Activated CD8-positive, alpha-beta T cell treated with anti-CD3 and anti-CD28 coated beads, Interleukin-2, amount 10 ng/mL, durations not matched to agents 7 days and 5 days (primary cell): ENCODE measurements around the gene PEG3. TPM values are rescaled to one million over a fixed set of nuclear protein-coding genes. Genes with fewer than 3 reads are reported as not detected.
A peak's percentile ranks its signal among the peaks of the same experiment; 100 is the strongest.

Experiments
- ATAC-seq: fragments of 150-1000 bp; cut with Tn5 transposase; one replicate; pipeline ENCODE4 v1.10.0; 2021; ENCODE audit warnings: moderate library complexity
- CTCF ChIA-PET: fragments of 350-600 bp; sonication (Branson Sonifier 250); formaldehyde crosslinking; loops from one replicate; lab custom pipeline; 2021; ENCODE audit warnings: antibody characterized with exemption; lab: Charles Lee
- POLR2A ChIA-PET: fragments of 350-600 bp; sonication (Branson Sonifier 250); formaldehyde crosslinking; loops from one replicate; lab custom pipeline; 2021; ENCODE audit warnings: antibody characterized with exemption; lab: Charles Lee
- DNase-seq: peaks from one replicate; pipeline ENCODE4 v3.0.0-alpha.2; 2020
- H3K27ac Mint-ChIP-seq: one replicate; pipeline ENCODE4 v1.8.0; 2021; ENCODE audit warnings: mild to moderate bottlenecking, mixed read lengths
- H3K27me3 Mint-ChIP-seq: one replicate; pipeline ENCODE4 v1.8.0; 2021; ENCODE audit warnings: low read depth, mixed read lengths
- H3K36me3 Mint-ChIP-seq: one replicate; pipeline ENCODE4 v1.8.0; 2021; ENCODE audit warnings: low read depth, mixed read lengths
- H3K4me1 Mint-ChIP-seq: one replicate; pipeline ENCODE4 v1.8.0; 2021; ENCODE audit warnings: low read depth, mixed read lengths
- H3K4me3 Mint-ChIP-seq: one replicate; pipeline ENCODE4 v1.8.0; 2021; ENCODE audit warnings: mild to moderate bottlenecking, mixed read lengths
- H3K9me3 Mint-ChIP-seq: one replicate; pipeline ENCODE4 v1.8.0; 2022; ENCODE audit warnings: mixed read lengths; ENCODE audit not compliant: insufficient read depth
- total RNA-seq, 2 experiments: library from RNA; stranded (reverse); gene quantifications; one replicate each; pipeline ENCODE4 v1.2.3, GENCODE V29; 2021

The PEG3 gene
- under 1 TPM in 1 of 2 experiments, not detected in 1; 0.05 TPM for total RNA-seq

DNA sequence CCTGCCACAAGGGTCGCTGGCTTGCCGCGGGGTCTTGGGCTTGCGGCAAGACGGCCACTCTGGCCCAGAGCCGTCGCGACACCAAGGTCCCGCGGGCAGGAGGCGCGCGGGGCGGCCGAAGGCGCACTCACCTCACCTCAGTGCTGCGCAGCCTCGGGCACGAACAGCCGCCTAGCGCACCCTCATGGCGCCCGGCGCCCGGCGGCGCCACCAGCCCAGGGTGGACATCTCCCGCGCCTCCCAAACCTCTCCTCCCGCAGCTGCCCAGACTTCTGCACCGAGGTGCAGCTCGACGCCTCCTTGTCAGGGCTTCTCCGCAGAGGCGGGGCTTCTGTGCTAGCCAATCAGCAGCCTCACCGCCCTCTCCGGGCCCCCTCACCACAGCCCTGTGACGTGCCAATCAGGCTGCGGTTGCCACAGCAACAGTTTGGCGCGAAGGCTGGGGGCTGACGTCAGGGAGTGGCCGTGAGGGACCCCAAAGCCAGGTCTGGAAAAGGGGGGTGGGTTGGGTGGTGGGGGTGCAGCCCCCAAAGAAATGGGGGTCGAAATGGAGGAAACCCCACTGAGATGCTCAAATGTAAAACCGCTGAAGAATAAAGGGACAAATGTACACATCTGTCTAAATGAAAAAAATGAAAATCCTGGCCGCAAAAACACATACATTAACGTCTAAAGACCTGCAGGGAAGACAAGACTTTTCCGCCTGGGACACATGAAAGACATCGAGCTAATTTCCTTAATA, at the start of gene PEG3, which contains the start of gene ZIM2:
TSS of gene PEG3 (minus strand) at position 276 of the 742 bp plus-strand sequence. CDS start 16,071 bp downstream, outside the sequence.
TSS of gene ZIM2 (minus strand) at position 276 of the 742 bp plus-strand sequence. CDS start 16,449 bp downstream, outside the sequence.
- H3K4me3 Mint-ChIP-seq = peak within 1 kb of the TSS; percentile 16
- H3K36me3 Mint-ChIP-seq = peaks cover 19% of the 10 kb centered on the region
- POLR2A ChIA-PET = no interaction called here
- CTCF ChIA-PET = no interaction called here
- peaks cover 3% of the 10 kb centered on the region for H3K27me3 Mint-ChIP-seq
- no peaks in the 10 kb centered on the region for H3K4me1 Mint-ChIP-seq
- peaks cover 27% of the 10 kb centered on the region for H3K9me3 Mint-ChIP-seq
- ATAC-seq (no peak), DNase-seq (no peak)
- peak within 1 kb of the TSS; percentile 73 for H3K27ac Mint-ChIP-seq

DNA sequence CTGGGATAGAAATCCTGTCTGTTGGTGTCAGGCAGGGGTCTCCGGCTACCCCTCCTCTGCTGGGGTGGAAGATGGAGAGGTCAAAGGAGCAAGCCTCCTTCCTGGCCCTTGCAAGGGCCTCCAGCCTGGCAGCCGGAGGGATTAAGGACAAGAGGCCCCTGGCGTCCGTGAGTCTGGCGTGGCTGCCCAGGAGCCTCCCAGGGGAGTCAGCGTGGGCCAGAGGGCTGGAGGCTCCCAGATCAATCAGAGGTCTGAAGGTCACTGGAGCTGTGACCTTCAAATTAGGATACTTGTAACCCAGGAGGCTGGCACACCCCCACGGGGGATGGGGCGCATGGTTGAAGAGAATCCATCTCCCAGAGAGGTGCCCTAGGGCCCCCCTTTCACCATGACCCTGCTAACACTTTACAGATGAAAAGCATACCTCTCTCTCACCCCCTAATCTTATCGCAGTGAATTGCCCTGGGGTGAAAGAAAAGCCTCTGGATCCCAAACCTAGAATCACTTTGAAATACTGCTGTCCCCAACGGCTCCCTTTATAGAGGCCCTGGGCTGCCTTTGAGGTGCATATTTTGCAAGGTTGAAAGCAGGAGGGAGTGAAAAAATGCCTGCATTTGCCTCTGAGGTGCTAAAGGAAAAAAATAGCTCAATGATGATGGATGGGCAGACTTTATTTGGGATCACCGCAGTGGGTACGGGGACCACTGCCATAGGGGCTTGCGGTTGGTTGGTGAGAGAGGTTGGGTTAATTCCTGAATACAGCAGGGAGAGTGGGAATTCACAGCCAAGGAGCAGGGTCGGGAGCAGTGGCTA, 44.9 kb upstream of the PEG3 start:
- ChIA-PET POLR2A (no interaction called here), CTCF (no interaction called here)
- DNase-seq = no peak
- no peak overlapping the region for H3K27ac Mint-ChIP-seq
- peaks cover 37% of the 10 kb centered on the region for H3K9me3 Mint-ChIP-seq
- no peak overlapping the region for H3K4me3 Mint-ChIP-seq
- H3K4me1 Mint-ChIP-seq = no peaks in the 10 kb centered on the region
- no peak for ATAC-seq
- no peaks in the 10 kb centered on the region for H3K27me3 Mint-ChIP-seq
- peaks cover 2% of the 10 kb centered on the region for H3K36me3 Mint-ChIP-seq

DNA sequence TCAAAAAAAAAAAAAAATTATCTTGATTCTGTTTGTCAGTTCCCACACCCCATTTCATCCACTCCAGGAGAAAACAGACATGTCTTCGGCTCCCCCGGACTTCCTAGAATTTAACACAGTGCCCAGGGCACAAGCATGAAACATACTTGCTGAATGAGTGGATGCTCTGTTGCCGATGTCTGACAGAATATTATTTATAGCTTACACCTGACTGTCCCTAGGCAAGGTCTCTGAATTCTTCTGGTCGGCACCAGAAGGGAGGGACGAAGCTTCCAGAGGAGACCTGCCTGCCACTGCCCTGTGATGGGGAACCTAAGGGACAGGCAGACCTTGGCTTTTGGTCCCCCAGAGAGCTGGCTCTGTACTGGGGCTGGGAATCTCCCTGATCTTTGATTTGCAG, 43.9 kb upstream of the PEG3 start:
- ATAC-seq = no peak
- Mint-ChIP-seq H3K27me3 (no peaks in the 10 kb centered on the region), H3K9me3 (peaks cover 33% of the 10 kb centered on the region), H3K4me1 (no peaks in the 10 kb centered on the region), H3K36me3 (peaks cover 2% of the 10 kb centered on the region), H3K4me3 (no peak overlapping the region), H3K27ac (no peak overlapping the region)
- CTCF ChIA-PET = no interaction called here
- POLR2A ChIA-PET = no interaction called here
- no peak for DNase-seq

DNA sequence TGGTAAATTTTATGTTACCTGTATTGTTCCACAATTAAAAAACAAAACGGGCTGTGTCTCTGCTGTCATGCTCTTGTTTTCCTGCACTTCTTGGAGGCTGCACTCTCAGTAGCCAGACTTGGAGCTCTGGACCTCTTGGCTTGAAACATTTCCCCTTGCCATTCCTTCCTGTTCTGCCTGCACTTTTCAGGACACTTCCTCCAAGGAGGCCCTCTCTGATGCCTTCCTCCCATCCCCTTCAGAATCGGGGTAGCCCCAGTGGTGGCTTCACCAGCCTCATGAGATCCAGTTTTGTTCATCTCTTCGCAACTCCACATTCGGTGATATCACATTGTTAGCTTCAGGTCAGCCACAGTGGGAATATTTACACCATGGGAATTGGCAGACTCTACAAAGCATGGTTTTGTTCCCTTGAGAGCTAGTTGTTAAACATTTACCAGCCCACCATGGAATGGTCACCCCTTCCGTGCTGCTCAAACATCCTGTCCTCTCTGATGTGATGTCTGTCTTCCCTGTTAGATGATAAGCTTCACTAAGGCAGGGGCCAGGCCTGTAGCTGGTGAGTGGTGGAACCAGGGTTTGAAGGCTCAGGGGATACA, 40.2 kb upstream of the PEG3 start:
- Mint-ChIP-seq H3K9me3 (peaks cover 29% of the 10 kb centered on the region), H3K27me3 (no peaks in the 10 kb centered on the region), H3K36me3 (peaks cover 2% of the 10 kb centered on the region), H3K4me1 (no peaks in the 10 kb centered on the region), H3K27ac (no peak overlapping the region), H3K4me3 (no peak overlapping the region)
- ChIA-PET CTCF (no interaction called here), POLR2A (no interaction called here)
- no peak for DNase-seq
- ATAC-seq = no peak

DNA sequence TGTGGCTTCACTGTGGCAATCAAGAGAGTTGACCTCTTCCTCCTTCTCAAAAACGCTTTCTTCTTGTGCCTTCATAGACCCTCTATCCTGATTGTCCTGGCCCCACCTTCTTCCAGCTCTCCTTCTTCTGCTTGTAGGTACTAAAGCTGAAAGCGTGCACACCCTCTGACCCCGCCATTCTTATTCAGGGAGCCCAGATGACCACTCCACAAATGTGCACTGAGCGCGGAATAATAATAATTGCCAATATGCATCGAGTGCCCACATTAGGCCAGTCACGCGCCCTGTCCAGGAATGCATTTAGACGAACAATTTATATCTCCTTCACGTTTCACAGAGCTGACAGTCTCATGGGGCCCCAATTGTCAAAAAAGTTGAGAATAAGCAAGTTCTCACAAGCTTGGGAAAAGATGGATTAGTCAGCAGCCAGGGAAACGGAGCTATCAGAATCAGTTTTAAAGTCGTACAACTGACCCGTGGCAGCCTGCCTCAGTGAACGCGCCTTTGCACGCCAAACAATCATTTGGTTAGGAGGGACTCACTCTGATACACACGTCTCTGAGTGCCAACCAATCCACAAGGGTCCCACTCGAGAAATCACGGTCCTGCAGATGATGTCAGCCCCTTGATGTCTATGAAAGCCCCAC, 36.7 kb upstream of the PEG3 start:
- ATAC-seq (no peak), DNase-seq (no peak)
- Mint-ChIP-seq H3K27ac (no peak overlapping the region), H3K36me3 (peaks cover under 1% of the 10 kb centered on the region), H3K9me3 (peaks cover 32% of the 10 kb centered on the region), H3K4me3 (no peak overlapping the region), H3K4me1 (no peaks in the 10 kb centered on the region), H3K27me3 (no peaks in the 10 kb centered on the region)
- ChIA-PET CTCF (no interaction called here), POLR2A (no interaction called here)

DNA sequence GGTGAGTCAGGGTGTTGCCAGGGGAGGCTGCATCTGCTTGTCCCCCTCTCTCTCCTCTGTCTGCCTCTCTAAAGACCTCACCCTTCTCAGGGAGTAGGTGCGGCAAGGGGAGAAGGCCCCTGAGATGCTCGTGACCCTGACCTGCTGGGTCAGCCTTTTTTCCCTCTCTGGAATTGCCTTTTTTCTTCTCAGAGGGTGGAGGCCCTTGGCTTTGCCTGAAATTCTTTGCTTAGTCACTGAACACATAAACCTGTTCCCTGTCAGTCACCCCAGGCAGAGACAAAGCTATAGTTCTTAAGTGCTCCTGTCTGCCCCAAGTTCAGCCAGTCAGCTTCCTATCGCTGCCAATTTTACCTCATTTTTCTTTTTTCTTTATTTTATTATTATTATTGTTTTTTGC, 35.2 kb upstream of the PEG3 start:
- H3K4me1 Mint-ChIP-seq = no peaks in the 10 kb centered on the region
- H3K9me3 Mint-ChIP-seq = peaks cover 33% of the 10 kb centered on the region
- H3K27ac Mint-ChIP-seq = no peak overlapping the region
- no peaks in the 10 kb centered on the region for H3K36me3 Mint-ChIP-seq
- DNase-seq (no peak), ATAC-seq (no peak)
- CTCF ChIA-PET = no interaction called here
- no peaks in the 10 kb centered on the region for H3K27me3 Mint-ChIP-seq
- no peak overlapping the region for H3K4me3 Mint-ChIP-seq
- POLR2A ChIA-PET = no interaction called here

DNA sequence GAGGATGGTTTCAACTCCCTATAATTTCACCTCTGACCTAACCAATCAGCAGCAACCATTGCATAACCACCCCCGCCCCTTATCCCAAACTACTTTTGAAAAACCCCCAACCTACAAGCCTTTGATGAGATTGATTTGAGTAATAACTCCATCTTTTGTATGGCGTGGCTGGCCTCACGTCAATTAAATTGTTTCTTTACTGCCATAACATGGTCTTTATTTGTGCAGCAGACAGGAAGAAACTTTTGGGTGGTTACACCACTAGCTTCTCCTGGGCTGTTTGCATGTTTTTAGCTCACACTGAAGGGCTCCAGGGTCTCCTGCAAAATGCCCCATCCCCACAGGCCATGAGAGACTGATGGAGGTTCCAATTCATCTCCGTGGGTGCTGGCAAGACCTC, 34.0 kb upstream of the PEG3 start:
- Mint-ChIP-seq H3K27ac (no peak overlapping the region), H3K4me3 (no peak overlapping the region), H3K9me3 (peaks cover 36% of the 10 kb centered on the region), H3K36me3 (no peaks in the 10 kb centered on the region), H3K4me1 (no peaks in the 10 kb centered on the region), H3K27me3 (no peaks in the 10 kb centered on the region)
- ChIA-PET CTCF (no interaction called here), POLR2A (no interaction called here)
- DNase-seq (no peak), ATAC-seq (no peak)

DNA sequence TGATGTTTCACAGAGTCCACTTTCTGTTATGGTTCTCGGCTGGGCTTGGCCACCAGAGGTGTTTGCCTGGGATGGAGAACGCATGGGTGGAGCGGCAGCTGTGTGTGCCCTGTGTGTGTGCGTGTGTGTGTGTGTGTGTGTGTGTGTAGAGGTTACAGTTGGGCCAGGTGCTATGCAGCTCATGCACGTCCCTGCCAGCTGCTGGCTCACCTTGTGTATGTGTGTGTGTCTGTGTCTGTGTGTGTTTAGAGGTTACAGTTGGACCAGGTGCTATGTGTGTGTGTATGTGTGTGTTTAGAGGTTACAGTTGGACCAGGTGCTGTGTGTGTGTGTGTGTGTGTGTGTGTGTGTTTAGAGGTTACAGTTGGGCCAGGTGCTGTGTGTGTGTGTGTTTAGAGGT, 33.0 kb upstream of the PEG3 start:
- ChIA-PET POLR2A (no interaction called here), CTCF (no interaction called here)
- DNase-seq (no peak), ATAC-seq (no peak)
- no peaks in the 10 kb centered on the region for H3K27me3 Mint-ChIP-seq
- H3K36me3 Mint-ChIP-seq = no peaks in the 10 kb centered on the region
- no peak overlapping the region for H3K27ac Mint-ChIP-seq
- H3K4me1 Mint-ChIP-seq = no peaks in the 10 kb centered on the region
- H3K9me3 Mint-ChIP-seq = peaks cover 36% of the 10 kb centered on the region
- H3K4me3 Mint-ChIP-seq = no peak overlapping the region

DNA sequence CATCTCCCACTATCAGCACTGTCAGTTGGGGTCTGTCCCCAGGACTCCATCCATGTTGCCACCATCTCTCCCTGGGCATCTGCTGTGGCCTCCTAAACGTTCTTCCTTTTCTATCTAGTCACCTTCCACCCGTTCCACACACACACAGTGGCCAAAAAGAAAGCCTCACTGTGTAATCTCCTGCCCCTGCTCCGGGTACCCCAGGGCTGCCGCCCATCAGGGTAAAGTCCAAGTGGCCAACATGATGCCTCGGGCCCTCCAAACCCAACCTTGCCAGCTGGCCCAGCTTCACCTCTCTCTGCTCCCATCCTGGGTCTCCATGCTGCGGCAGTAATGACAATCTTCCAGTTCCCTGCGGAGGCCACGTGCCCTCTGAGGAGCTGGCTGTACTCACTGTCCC, 29.4 kb upstream of the PEG3 start:
- no peak for ATAC-seq
- Mint-ChIP-seq H3K27ac (no peak overlapping the region), H3K4me1 (no peaks in the 10 kb centered on the region), H3K27me3 (no peaks in the 10 kb centered on the region), H3K9me3 (peaks cover 45% of the 10 kb centered on the region), H3K36me3 (no peaks in the 10 kb centered on the region), H3K4me3 (no peak overlapping the region)
- no peak for DNase-seq
- CTCF ChIA-PET = no interaction called here
- POLR2A ChIA-PET = no interaction called here

DNA sequence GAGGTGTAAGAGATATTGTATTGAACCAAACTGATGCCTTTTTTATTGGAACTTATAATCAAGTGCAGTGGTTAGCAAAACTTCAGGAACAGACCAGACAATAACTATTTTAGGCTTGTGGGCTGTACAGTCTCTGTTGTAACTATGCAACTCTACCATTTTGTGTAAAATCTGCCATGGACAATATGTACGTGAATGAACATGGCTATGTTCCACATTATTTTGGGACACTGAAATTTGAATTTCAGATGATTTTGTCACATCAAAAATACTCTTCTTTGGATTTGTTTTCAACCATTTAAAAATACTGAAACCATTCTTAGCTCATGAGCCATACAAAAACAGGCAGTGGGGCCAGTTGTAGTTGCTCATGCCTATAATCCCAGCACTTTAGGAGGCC, 27.9 kb upstream of the PEG3 start:
- no peak overlapping the region for H3K4me3 Mint-ChIP-seq
- ChIA-PET CTCF (no interaction called here), POLR2A (no interaction called here)
- no peak overlapping the region for H3K27ac Mint-ChIP-seq
- DNase-seq (no peak), ATAC-seq (no peak)
- H3K27me3 Mint-ChIP-seq = no peaks in the 10 kb centered on the region
- no peaks in the 10 kb centered on the region for H3K4me1 Mint-ChIP-seq
- H3K9me3 Mint-ChIP-seq = peaks cover 50% of the 10 kb centered on the region
- no peaks in the 10 kb centered on the region for H3K36me3 Mint-ChIP-seq

DNA sequence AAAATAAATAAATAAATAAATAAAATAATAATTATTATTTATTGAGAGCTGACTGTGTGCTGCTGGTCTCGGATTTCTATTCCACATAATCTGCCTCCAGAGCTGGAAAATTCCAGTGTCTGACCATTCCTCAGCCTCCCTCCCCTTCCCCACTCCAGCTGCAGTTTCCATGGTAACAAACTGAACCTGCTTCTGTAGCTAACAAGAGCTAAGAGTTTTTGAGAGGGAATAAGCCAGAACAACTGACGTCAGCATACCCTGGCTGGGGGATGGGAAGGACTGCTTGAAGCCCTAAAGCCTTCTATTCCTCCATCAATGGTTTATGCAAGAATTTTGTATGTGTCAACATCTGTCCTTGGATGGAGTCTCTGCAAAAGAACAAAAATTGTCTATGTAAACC, 26.0 kb upstream of the PEG3 start:
- Mint-ChIP-seq H3K9me3 (peaks cover 44% of the 10 kb centered on the region), H3K27ac (no peak overlapping the region), H3K4me1 (no peaks in the 10 kb centered on the region), H3K27me3 (no peaks in the 10 kb centered on the region), H3K36me3 (no peaks in the 10 kb centered on the region), H3K4me3 (no peak overlapping the region)
- ChIA-PET CTCF (no interaction called here), POLR2A (no interaction called here)
- DNase-seq (no peak), ATAC-seq (no peak)
